GM21390 (cell line): ENCODE results near the gene CHST2.
A peak's percentile ranks its signal among the peaks of the same experiment; 100 is the strongest.

ENCODE experiments used
- ATAC-seq: cut with Tn5 transposase; IDR thresholded peaks from one replicate; pipeline ENCODE4 v1.9.1; 2021; ENCODE audit not compliant: unreplicated experiment

CHST2 gene

GRCh38 chr3:143098032-143098764 lies 21.4 kb upstream of the CHST2 start:
- no peak for ATAC-seq

- no peak for ATAC-seq
These were observed 20.4 kb upstream of the CHST2 start for GRCh38 chr3:143099210-143099609.

- no peak for ATAC-seq
These were observed 19.9 kb upstream of the CHST2 start for GRCh38 chr3:143099690-143100089.

GRCh38 chr3:143100451-143100850 lies 19.1 kb upstream of the CHST2 start:
- ATAC-seq: no peak

- ATAC-seq: no peak
These were observed 17.7 kb upstream of the CHST2 start for GRCh38 chr3:143101792-143102381.

- no peak for ATAC-seq
These were observed 15.9 kb upstream of the CHST2 start for GRCh38 chr3:143103652-143104051.

GRCh38 chr3:143105170-143105569 lies 14.4 kb upstream of the CHST2 start:
- ATAC-seq: no peak

GRCh38 chr3:143109861-143110260 lies 9.7 kb upstream of the CHST2 start:
- no peak for ATAC-seq

- no peak for ATAC-seq
These were observed 9.2 kb upstream of the CHST2 start for GRCh38 chr3:143110371-143110770.

- ATAC-seq: no peak
These were observed 952 bp upstream of the CHST2 start for GRCh38 chr3:143118630-143119008.

GRCh38 chr3:143119974-143120715 lies 574 bp downstream of the CHST2 start:
- peak; percentile 14 for ATAC-seq

- ATAC-seq: peak; percentile 32
These were observed 1.2 kb downstream of the CHST2 start for GRCh38 chr3:143120716-143121240.

- ATAC-seq: peak; percentile 2
These were observed 1.9 kb downstream of the CHST2 start for GRCh38 chr3:143121241-143122088.

- no peak for ATAC-seq
These were observed 2.5 kb downstream of the CHST2 start for GRCh38 chr3:143122089-143122430.

- ATAC-seq: no peak
These were observed 3.2 kb downstream of the CHST2 start for GRCh38 chr3:143122608-143123352.

GRCh38 chr3:143123353-143123984 lies 3.9 kb downstream of the CHST2 start:
- peak; percentile 17 for ATAC-seq

- no peak for ATAC-seq
These were observed 5.3 kb downstream of the CHST2 start for GRCh38 chr3:143124601-143125520.

GRCh38 chr3:143127801-143128200 lies 8.2 kb downstream of the CHST2 start:
- ATAC-seq: no peak
